Hindlimb muscle (tissue), 1 donor: ENCODE data around the gene PIGH. TPM values are rescaled to one million over a fixed set of nuclear protein-coding genes. Genes with fewer than 3 reads are reported as not detected.
"Not testable (repeated sequence)": the region's sequence is repeated elsewhere in the genome, so short reads cannot be mapped to it uniquely, and the experiment has no call there.

Source experiments
- DNase-seq: peaks from one replicate; pipeline ENCODE4 v3.0.0-alpha.2; 2013
- polyA plus RNA-seq: library from polyadenylated mRNA; unstranded; fragments of 120-200 nt; gene quantifications from one replicate; pipeline ENCODE4 v1.2.1, GENCODE V29; 2013; ENCODE audit not compliant: insufficient read length

Gene PIGH, protein sequence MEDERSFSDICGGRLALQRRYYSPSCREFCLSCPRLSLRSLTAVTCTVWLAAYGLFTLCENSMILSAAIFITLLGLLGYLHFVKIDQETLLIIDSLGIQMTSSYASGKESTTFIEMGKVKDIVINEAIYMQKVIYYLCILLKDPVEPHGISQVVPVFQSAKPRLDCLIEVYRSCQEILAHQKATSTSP
- 14.6 TPM for polyA plus RNA-seq

DNA sequence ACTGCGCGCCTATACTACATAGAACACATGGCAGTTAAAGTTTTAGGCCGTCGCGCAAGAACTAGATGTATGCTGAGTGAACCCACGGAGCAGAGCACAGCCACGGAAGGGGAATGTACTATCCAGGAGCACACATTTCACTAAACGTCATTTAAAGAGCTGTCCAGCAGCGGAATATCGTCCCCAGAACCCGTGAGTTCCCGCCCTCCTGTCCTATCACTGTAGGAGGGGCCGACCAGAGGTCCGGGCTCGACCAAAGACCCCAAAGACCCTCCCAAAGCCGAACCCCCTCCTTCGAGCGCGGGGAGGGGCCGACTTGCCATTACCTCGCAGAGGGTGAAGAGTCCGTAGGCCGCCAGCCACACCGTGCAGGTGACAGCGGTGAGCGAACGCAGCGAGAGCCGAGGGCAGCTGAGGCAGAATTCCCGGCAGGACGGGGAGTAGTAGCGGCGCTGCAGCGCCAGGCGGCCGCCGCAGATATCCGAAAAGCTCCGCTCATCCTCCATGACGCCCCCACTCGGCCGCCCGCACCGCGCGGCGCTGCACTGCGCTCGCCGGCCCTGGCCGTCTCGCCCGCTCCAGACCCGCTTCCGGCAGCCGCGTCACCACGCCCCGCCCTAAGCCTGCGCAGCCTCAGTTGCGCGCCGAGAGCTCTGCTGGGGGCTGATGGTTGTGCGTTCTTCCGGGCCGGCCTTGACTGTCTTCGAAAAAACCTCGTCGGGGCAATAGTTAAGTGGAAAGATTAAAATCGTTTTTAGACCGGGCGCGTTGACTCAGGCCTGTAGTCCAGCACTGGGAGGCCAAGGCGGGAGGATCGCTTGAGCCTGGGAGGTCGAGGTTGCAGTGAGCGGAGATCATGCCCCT, at the start of gene PIGH:
Gene PIGH (minus strand): TSS at position 571 of the 864 bp plus-strand sequence. CDS start 65 bp downstream, at position 506.
- peak; percentile 89 for DNase-seq

DNA sequence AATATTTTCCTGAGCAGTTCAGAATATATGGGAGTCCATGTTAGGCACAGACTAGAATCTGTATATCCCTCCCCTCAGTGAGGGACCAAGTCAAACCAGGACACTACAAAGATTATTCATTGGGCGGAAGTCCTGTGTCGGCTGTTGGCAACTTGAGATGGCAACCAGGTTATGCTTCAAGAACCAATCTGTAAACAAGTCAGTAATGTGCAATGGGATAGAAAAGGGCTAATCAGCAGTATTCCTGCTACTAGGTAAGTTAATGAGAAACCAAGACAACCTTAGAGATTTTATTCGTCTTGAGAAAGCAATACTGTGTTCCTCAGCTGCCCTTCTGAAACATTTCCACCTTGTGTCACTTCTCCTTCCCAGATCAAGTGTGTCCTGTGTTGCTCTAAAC, 46.1 kb upstream of the PIGH start:
- no peak for DNase-seq

DNA sequence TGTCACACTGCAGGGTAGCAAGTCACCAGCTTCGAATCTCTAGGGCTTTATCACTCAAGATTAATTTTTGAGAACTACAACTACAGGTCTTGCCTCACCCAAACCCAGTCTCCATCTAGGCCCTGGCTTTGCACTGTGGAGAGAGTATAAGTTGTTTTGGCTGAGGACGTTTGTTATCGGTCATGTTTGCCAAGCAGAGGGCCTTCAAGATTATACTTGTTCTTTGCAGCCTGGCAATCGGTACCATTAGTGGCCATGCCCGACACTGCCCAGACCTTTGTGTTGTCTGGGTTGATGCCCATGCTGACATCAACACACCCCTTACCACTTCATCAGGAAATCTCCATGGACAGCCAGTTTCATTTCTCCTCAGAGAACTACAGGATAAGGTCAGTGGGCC, 45.3 kb upstream of the PIGH start:
- no peak for DNase-seq

DNA sequence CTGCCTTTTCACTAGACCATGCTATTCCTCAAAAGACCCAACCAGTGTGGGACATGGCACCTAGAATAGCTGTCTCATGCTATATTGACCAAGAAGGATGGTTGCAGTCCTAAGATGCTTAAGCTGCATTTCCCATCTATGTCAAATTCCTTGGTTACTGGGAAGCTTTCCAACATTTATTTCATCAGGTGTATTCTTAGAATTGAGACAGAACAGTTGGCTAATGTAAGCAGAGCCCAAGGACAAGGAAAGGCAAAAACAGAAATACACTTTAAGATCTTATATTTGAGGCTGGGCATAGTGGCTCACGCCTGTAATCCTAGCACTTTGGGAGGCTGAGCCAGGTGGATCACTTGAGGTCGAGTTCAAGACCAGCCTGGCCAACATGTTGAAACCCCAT, 44.4 kb upstream of the PIGH start:
- no peak for DNase-seq

DNA sequence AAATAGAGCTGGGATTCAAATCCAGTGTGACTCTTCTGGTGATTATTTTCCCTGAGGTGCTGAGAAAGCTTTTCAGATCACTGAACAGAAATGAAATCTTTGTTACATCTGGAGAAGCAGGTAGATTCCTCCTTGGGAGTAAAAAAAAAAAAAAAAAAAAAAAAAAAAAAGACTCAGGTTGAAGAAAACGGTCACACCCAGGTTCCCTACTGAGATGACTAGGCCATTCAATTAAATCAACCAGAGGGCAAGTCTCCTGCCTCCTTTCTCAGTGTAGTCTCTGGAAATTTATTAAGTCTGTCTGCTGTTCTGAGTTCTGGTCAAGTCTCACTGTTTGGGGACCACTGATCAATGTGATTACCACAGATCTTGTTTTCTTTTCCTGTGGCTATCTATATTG, 43.6 kb upstream of the PIGH start:
- DNase-seq = no peak

DNA sequence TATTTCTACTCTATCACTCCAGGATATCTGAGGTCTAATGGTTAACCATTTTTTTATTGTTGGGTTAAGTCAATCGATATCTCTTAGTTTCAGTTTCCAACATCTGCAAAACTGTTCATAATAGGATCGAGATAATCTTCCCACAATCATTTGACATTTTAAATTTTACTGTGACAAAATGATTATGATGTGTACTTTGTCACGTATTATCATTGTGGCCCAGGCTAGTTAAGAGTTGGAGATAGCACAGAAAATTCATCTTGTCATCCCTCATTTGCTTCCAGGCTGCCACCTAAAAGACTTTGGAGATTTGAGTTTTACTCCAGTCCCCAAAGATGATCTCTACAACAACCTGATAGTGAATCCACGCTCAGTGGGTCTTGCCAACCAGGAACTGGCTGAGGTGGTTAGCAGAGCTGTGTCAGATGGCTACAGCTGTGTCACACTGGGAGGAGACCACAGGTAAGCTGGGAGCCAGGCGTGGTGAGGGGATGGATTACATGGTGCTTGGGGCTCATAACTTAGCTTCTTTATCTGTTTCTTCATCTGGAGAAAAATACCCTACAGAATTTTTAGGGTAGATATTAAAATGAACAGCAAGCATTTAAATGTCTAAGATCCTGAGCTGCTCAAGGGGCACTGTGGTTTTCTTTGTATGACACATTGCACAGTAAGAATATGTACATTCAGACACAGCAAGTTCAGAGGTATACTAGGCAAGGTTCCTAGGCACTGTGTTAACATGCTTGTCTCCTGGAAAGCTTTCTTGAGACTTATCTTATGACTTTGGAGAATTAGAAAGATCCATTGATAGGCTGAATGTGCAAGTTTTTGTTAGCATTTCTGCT, 42.1 kb upstream of the PIGH start:
- DNase-seq = no peak

DNA sequence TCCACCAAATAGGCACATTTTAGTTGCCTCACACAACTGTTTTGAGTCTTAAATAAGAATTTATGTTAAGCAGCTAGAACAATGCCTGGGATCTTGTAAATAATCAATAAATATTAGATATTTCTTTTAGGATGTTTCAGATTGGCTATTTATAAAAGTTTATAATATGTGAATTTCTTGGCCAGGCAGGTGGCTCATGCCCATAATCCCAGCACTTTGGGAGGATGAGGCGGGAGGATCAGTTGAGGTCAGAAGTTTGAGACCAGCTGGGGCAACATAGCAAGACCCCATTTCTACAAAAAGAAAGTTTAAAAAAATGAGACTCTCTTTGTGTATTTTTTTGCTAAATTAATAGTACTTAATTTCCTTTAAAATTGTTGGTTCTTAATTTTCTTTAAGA, 41.4 kb upstream of the PIGH start:
- DNase-seq = no peak

DNA sequence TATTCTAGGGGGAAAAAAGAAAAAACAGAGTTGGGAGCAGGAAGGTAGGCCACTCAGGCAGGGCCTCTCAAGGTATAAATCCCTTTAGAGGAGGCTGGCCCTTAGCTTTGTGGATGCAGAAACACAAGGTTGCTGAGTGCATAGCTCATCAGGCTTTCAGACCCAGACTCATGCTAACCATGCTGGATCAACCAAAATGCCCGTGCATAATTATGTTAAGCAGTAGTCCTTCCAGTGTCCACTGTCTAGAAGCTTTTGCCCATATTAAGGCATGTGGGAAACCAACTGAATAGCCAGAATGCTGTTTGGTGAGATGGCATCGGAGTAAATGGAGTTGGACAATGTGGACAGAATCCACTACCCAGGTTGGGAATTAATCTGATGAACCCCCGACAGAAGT, 38.6 kb upstream of the PIGH start:
- no peak for DNase-seq

DNA sequence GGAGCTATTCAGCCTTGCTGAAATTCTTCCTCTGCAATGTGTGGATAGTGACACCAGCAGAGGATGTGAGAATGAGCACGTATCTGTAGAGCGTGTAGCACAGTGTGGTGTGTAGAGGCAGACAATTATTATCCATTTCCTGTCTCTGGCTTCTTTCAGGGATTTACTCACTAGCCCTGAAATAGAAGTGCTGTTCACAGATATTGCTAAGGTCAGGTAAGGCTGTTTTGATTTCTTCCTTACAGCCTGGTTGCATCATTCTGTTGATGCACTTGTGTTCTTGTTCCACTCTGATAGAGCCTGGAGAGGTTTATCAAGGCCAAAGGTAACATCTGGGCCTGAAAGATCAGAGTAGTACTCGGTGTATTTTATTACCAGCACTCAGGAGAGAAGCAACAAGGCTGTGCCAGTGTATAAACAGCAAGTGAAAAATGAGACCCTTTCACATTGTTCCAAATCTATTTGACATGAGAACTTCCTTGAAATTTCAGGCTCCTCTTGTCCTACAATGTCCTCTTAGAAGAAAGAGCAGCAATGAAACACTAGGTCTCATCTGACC, 36.4 kb upstream of the PIGH start:
- no peak for DNase-seq

DNA sequence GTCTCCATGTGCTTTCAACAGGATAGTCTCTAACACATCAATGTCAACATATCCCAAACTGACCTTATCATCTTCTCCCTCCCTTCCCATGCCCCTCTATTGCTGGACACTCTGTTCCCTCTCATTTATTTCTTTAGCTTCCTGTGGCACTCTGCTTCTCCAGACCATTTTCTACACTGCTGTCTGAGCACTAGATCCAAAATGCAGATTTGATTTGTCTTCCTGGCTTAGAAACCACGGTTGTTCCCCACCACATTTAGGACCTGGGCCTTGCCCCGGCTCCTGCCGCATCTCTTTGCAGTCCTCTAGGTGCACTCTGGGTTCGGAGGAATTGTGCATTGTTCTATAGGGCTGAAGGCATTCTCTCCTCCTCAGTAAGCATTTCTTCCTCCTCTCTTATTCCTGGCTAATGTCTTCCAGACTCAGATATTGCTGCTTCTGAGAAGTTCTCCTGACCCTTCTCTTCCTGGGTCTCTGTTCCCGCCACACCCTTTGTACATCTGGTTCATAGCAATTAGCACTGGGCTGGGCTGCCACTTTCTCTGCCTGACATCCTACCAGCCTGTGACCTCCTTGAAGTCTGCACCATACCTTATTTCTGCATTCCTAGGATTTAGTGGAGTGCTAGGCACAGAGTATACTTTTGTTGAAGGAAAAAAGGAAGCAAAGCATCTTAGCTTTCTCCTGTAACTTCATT, 33.5 kb upstream of the PIGH start:
- no peak for DNase-seq

DNA sequence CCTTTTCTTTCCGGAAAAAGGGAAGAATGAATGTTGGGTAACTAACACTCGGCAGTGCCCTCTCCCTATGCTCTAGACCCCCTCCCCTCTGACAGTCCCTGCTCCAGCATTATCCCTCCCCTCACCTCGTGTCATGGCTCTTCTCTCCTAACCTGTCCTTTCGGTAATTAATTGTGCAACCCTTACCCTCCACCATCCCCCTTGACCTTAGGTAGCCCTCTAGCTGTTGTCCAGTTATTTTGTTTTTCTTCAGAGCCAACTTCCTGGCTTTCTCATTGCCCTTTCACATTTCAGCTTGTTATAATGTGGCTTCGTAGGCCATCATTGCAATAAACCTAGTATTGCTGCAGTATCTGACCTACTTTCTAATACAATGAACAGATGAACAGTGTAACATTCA, 30.9 kb upstream of the PIGH start:
- no peak for DNase-seq

DNA sequence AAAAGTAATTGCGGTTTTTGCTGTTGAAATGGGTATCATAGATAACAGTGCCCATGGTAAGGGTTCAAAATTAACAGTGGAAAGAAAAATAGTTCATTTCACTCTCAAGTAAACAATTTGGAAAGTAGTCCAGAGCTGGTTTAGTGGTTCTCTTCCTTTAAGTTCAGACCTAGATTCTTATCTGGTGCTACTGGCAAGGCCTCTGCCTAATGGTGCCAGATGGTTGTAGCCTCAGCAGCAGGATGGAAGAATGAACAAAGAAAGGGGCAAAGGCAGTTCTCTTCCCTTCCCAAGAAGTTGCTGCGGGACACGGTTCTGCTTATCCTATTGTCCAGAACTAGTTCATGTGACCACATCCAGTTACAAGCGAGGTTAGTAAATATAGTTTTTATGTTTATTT, 30.1 kb upstream of the PIGH start:
- DNase-seq = no peak

DNA sequence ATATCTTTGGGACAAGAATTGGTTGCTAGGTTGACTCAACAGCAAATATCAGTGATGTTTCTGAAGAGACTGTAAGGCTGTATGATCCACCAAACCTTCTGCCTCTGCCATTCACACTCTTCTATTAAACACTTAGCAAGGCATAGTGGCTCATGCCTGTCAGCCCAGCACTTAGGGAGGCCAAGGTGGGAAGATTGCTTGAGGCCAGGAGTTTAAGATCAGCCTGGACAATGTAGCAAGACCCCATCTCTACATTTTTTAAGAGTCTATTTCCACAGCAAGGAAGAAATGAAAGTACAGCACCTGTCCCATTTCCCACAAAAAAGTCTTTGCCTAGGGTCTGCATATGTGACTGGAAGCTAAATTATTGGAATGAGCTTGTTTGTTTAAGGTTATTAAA, 27.5 kb upstream of the PIGH start:
- DNase-seq = no peak

DNA sequence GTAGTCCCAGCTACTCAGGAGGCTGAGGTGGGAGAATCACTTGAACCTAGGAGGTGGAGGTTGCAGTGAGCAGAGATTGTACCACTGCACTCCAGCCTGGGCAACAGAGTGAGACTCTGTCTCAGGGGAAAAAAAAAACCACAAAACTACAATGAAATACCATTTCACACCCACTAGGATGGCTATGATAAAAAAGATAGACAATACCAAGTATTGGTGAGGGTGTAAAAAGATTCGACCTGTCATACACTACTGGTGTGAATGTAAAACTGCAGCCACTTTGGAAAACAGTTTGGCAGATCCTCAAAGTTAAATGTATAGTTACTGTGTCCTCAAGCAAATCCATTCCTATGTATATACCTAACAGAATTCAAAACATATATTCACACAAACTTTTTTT, 26.1 kb upstream of the PIGH start:
- not testable (repeated sequence) for DNase-seq

DNA sequence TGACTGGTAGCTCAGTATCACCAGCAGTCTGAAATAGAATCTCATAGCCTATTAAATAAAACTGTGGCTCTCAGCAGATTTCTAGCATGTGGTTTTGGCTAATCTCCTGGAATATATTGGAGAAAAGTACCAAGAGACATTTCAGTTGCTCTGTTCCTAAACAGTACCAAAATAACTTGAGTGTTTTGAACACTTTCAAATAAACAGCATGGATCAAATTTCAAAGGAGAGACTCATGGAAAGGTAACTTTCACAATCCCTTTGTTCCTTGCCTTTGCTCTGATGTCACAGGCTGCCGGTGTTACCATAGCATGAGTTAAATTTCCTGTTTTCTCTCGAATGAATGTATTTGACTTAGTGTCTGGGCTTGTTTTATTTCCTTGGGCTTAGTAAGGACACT, 23.0 kb upstream of the PIGH start:
- DNase-seq = no peak

DNA sequence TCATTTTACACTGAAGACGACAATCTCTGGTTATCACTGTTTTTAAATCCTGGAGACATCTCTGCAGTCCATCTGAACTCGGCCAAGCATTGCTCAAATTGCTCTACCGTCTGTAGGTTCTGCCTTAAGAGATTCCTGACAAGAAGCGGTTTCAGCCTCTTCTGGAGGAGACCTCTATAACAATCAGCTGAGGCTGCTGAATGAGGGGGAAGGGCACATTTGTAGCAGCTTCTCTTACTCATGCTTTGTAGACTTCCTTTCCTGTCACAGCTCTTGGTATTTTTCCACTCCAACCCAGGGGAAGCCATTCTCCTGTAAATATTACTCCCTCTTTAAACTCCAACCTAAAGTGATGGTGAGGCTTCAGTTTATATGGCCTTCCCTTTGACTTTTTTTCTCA, 22.6 kb upstream of the PIGH start:
- DNase-seq = no peak

DNA sequence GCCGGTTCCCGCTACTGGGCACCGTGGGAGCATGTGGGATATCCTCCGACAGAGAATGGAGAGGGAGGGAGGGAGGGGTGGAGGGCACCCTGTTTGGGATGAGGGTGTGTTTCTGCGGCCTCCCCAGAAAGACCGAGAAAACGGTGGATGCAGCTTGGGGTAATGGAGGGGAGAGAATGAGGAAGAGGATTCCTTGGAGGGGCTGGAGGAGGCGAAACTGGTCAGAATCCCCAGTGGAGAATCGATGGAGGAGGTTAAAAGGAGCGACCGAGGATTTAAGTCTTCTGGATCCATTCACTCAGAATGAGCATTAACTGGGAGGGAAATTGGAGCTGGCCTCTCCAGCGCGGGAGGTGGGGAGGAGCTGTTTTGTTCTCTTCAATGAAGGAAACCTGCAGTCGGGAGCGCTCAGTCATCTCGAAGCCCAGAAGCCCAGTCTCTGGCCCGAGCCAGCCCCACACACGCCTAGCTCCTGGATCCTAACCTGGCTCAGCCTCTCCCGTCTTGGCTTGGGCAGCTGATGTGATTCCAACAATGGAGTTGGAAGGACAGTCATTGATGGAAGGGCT, 20.2 kb upstream of the PIGH start:
- DNase-seq = no peak

DNA sequence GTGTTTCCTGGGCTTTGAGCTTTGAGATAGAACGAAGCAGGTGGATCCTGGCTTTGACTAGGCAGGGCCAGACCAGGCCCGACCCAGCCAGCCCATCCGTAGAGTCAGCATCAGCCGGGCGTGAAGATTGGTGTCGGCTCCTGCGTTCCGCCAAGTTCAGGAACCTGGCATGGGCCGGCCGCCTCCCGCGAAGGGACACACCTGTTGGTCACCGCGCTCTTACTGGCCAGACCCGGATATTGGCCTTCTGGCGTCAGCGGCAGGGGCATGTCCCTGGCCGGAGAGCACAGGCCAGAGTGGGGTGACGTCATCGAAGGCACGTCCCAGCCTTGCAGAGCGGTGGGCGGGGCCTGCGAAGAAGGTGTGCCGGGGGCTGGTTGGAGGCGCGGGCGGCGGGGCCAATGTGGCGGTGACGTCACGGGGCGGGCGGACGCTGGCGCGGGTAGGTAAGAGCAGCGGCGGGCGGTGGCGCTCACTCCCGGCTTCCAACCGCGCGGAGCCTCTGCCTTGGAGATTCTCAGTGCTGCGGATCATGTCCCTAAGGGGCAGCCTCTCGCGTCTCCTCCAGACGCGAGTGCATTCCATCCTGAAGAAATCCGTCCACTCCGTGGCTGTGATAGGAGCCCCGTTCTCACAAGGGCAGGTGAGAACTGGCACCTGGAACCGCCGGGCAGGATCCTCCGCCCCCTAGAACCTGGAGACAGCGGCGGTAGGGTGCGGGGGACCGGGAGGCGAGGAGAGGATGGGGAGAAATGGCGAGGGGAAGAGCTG, 19.6 kb upstream of the PIGH start, which contains the start of gene ARG2:
Gene ARG2 (plus strand): TSS at position 475 of the 771 bp plus-strand sequence. CDS start 58 bp downstream, at position 533.
- peak; percentile 83 for DNase-seq

DNA sequence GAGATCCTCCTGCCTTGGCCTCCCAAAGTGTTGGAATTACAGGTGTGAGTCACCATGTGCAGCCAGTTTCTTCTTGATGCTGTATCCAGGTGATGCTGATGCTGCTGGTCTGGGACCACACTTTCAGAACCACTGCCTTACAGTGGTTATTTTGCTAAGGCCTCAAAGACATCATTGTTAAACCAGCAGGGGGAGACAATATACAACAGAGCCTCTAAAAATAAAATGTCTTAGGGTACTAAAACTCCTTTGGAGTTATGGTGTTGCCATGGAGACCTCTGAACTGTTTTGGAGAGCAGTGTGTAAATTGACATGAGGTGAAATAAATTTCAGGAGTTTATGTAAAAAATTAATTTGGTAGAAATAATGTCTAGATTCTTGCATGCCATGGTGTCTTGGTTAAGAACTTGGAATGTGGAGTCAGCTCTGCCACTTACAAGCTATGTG, 18.6 kb upstream of the PIGH start:
- peak; percentile 63 for DNase-seq

DNA sequence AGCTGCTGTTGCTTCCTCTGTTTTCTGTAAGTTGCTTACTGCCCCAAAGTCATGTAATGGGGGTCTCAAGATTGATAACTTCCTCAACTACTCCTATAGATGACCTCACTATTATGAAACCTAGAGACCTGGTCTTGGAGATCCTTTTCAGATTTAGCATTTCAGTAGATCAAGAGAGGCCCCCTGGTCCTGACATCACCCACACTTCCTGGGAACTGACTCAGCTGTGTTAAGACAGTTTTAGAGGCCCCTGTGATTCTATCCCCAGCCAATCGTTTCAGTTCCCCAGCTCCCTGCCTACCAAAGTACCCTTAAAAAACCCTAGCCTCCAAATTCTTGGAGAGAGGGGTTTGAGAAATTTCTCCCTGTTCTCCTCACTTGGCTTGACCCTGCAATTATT, 10.4 kb upstream of the PIGH start:
- DNase-seq = no peak
